Upper lobe of left lung (tissue), 4 donors: ENCODE data around the gene MDK.

Experiments
- EP300 ChIP-seq, 4 donors: sonication (generic); formaldehyde crosslinking; IDR thresholded peaks; one replicate each; pipeline ENCODE4 v1.5.1; 2017; ENCODE audit warnings: antibody characterized with exemption in 4 of 4, control low read depth in 2 of 4
- POLR2A ChIP-seq, 4 donors: fragments of 450-650 bp; IDR thresholded peaks; one replicate each; pipeline ENCODE4 v1.5.1; 2016 to 2017; ENCODE audit warnings: antibody characterized with exemption in 4 of 4, mild to moderate bottlenecking in 2 of 4
- POLR2AphosphoS5 ChIP-seq, 2 donors: sonication (generic); formaldehyde crosslinking; IDR thresholded peaks; one replicate each; pipeline ENCODE4 v1.5.1; 2017; ENCODE audit warnings: antibody characterized with exemption in 2 of 2
- TF ChIP-seq, protein P1 (sequence below), 6 experiments: fragments of 450-650 bp in 4 of 6; fragments of 200-600 bp in 2 of 6; sonication (generic) in 2 of 6; IDR thresholded peaks; one replicate each; pipeline ENCODE4 v1.5.1; 2016 to 2019; ENCODE audit warnings: antibody characterized with exemption in 6 of 6

DNA sequence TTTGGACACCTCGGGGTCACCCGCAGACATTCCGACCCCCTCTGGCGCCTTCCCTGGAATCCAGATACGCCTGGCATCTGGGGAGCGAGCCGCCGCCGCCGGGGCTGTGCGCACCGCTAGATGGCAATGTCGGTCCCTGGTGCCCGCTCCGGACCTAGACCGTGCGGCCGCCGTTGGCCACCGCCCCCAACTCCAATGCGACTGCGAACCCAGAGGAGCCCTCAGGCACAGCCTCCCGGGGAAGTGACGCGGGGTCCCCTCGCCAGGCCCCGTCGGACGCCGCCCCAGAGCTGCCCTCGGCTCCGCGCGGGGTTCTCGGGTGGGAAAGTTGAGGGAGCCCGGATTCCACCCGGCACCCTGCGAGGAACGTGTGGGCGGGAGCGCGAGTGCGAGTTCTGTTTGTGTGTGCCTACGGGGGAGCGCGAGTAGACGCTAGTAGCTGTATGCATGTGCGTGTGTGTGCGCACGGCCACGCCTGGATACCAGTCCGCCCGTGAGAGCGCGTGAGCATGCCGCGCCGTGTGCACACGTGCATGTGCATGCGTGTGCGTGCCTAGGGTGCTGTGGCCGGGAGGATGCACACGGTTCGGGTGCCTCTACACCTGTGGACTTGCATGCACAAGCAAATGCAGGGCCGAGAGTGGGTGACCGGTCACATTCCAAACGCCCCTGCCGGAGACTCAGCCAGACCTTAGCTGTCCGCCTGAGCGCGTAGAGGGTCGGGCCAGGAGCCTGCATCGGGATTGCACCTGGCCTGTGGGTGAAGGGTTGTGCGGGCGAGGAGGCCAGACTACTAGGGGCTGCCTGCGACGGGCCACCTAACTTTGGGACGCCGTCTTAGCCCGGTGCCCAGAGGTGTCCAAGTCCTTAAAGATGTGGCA, 8.2 kb downstream of the MDK start:
- TF ChIP-seq POLR2A (IDR thresholded peaks at IDR 0.05) (no peak), POLR2AphosphoS5 (IDR thresholded peaks at IDR 0.05) (no peak), EP300 (IDR thresholded peaks at IDR 0.05) (no peak)
- TF ChIP-seq, protein P1, sequence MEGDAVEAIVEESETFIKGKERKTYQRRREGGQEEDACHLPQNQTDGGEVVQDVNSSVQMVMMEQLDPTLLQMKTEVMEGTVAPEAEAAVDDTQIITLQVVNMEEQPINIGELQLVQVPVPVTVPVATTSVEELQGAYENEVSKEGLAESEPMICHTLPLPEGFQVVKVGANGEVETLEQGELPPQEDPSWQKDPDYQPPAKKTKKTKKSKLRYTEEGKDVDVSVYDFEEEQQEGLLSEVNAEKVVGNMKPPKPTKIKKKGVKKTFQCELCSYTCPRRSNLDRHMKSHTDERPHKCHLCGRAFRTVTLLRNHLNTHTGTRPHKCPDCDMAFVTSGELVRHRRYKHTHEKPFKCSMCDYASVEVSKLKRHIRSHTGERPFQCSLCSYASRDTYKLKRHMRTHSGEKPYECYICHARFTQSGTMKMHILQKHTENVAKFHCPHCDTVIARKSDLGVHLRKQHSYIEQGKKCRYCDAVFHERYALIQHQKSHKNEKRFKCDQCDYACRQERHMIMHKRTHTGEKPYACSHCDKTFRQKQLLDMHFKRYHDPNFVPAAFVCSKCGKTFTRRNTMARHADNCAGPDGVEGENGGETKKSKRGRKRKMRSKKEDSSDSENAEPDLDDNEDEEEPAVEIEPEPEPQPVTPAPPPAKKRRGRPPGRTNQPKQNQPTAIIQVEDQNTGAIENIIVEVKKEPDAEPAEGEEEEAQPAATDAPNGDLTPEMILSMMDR (IDR thresholded peaks at IDR 0.05) = peak; percentile 72 to 85 (median 78)
